Activated CD4-positive, alpha-beta memory T cell treated with anti-CD3 and anti-CD28 coated beads for 36 hours (primary cell): ENCODE data around the gene TDRD9. TPM values are rescaled to one million over a fixed set of nuclear protein-coding genes. Genes with fewer than 3 reads are reported as not detected.

Experiments used
- CTCF ChIA-PET: fragments of 350-600 bp; sonication (Branson Sonifier 250); formaldehyde crosslinking; loops from one replicate; lab custom pipeline; 2021; ENCODE audit warnings: antibody characterized with exemption, inconsistent platforms; lab: Charles Lee
- POLR2A ChIA-PET: fragments of 350-600 bp; sonication (Branson Sonifier 250); formaldehyde crosslinking; loops from one replicate; lab custom pipeline; 2021; ENCODE audit warnings: antibody characterized with exemption; lab: Charles Lee
- DNase-seq: peaks from one replicate; pipeline ENCODE4 v3.0.0-alpha.2; 2020
- H3K27ac Mint-ChIP-seq: one replicate; pipeline ENCODE4 v1.8.0; 2021; ENCODE audit warnings: mixed read lengths
- H3K27me3 Mint-ChIP-seq: one replicate; pipeline ENCODE4 v1.8.0; 2021; ENCODE audit warnings: mixed read lengths
- H3K36me3 Mint-ChIP-seq: one replicate; pipeline ENCODE4 v1.8.0; 2021; ENCODE audit warnings: mixed read lengths
- H3K4me1 Mint-ChIP-seq: one replicate; pipeline ENCODE4 v1.8.0; 2021; ENCODE audit warnings: low read depth, mixed read lengths
- H3K4me3 Mint-ChIP-seq: one replicate; pipeline ENCODE4 v1.8.0; 2021; ENCODE audit warnings: mild to moderate bottlenecking, mixed read lengths
- H3K9me3 Mint-ChIP-seq: one replicate; pipeline ENCODE4 v1.8.0; 2021; ENCODE audit warnings: mixed read lengths
- intact Hi-C: fragments of 100-400 bp; cut with micrococcal nuclease; formaldehyde crosslinking; loops from one replicate; pipeline ENCODE4 v1.15.1; 2023
- total RNA-seq, 2 experiments: library from RNA; stranded (reverse); gene quantifications; one replicate each; pipeline ENCODE4 v1.2.3, GENCODE V29; 2021

Gene TDRD9
- total RNA-seq, 2 experiments from 2014 or later, result 0.19 to 0.85 TPM

DNA sequence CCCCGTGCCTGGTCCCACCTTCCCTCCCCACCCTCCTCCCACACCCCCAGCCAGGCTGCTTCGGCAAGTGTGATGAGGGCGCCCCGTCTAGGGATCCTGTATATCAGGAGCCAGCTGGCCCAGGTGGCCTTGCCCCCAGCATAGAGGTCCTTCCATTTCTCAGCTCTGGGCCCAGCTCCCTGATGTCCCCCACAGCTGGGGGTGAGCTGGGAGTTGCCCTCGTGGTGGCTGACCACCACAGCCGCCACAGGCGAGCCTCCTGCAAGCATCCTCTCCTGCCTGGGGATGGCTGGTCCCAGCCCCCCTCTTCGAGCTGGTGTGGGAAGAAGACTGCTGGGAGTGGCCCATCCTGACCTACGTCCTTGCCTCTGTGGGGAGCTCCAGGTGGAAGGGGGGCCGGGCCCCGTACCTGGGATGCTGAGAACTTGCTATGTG, 164.7 kb downstream of the TDRD9 start:
- Mint-ChIP-seq H3K36me3 (no peaks in the 10 kb centered on the region), H3K9me3 (no peaks in the 10 kb centered on the region), H3K4me3 (no peak overlapping the region), H3K27ac (no peak overlapping the region), H3K4me1 (peaks cover 5% of the 10 kb centered on the region), H3K27me3 (peaks cover 3% of the 10 kb centered on the region)
- POLR2A ChIA-PET, result no interaction called here
- intact Hi-C loops, result loop anchor here (5.0 kb wide), 1 partner anchor 44 kb away; the partner anchor contains the start of gene KIF26A
- CTCF ChIA-PET, result interaction anchor here (1.5 to 3.5 kb wide), 3 partner anchors 8 to 471 kb away, joined by 4 to 26 read pairs (median 5); no protein-coding TSS in a partner anchor
- no peak for DNase-seq

DNA sequence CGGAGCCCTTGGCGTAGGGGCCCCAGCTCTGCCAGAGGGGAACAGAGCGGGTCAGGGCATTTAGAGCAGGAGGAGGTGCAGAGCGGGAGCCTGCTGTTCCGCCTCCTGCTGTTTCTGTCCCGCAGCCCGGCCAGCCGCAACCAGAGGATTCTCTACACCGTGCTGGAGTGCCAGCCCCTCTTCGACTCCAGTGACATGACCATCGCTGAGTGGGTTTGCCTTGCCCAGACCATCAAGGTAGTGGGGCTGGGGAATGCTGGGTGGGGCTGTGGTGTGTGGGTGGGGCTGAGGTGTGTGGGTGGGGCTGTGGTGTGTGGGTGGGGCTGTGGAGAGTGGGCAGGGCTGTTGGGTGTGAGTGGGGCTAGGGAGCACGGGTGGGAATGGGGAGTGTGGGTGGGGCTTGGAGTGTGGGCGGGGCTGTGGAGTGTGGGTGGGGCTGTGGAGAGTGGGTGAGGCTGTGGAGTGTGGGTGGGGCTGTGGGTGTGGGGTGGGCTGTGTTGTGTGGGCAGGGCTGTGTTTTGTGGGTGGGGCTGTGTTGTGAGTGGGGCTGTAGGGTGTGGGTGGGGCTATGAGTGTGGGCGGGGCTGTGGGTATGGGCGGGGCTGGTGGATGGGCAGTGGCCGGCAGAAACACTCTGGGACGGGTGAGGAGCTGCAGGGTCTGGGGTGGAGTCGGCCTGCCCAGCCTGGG, 165.3 kb downstream of the TDRD9 start:
- peaks cover 5% of the 10 kb centered on the region for H3K4me1 Mint-ChIP-seq
- H3K4me3 Mint-ChIP-seq, result no peak overlapping the region
- peaks cover 3% of the 10 kb centered on the region for H3K27me3 Mint-ChIP-seq
- DNase-seq, result no peak
- no peaks in the 10 kb centered on the region for H3K9me3 Mint-ChIP-seq
- H3K27ac Mint-ChIP-seq, result no peak overlapping the region
- ChIA-PET CTCF (interaction anchor here (0.7 to 3.5 kb wide), 8 partner anchors 9 to 471 kb away, joined by 3 to 26 read pairs (median 4); no protein-coding TSS in a partner anchor), POLR2A (no interaction called here)
- intact Hi-C loops, result loop anchor here (5.0 kb wide), 1 partner anchor 44 kb away; the partner anchor contains the start of gene KIF26A
- no peaks in the 10 kb centered on the region for H3K36me3 Mint-ChIP-seq

DNA sequence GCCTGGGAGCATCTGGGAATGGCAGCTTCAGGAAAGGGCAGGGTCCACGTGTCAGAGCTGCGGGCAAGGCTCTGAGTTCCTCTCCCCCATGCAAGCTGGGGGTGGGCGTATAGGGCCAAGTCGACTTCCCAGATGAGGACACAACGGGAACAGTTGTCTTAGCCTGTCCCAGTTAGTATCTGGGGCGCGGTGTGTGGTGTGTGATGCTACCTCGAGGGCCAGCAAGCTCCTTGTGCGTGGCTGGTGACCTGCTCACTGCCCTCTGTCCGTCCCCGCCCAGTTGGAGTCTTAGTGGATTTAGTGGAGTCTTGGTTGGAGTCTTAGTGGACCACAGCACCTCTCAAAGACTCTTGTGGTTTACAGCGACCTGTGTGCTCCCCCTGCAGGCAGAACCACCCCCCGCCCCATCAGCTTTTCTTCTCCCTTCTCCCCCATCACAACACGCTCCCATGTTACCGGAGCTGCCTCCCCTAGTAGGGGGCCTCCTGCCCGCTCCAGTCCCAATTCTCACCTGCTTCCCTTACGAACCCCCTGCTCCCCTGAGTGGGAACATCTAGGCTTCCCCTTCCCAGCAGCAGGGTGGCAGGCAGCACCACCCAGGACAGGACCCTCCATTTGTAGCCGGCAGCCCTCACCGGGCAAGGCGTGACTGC, 165.9 kb downstream of the TDRD9 start:
- H3K4me3 Mint-ChIP-seq, result no peak overlapping the region
- ChIA-PET CTCF (interaction anchor here (0.7 to 3.5 kb wide), 8 partner anchors 9 to 470 kb away, joined by 3 to 26 read pairs (median 4); no protein-coding TSS in a partner anchor), POLR2A (no interaction called here)
- peaks cover 5% of the 10 kb centered on the region for H3K4me1 Mint-ChIP-seq
- H3K9me3 Mint-ChIP-seq, result no peaks in the 10 kb centered on the region
- no peak for DNase-seq
- H3K27me3 Mint-ChIP-seq, result peaks cover 3% of the 10 kb centered on the region
- no peak overlapping the region for H3K27ac Mint-ChIP-seq
- intact Hi-C loops, result loop anchor here (5.0 kb wide), 1 partner anchor 43 kb away; the partner anchor contains the start of gene KIF26A
- H3K36me3 Mint-ChIP-seq, result no peaks in the 10 kb centered on the region

DNA sequence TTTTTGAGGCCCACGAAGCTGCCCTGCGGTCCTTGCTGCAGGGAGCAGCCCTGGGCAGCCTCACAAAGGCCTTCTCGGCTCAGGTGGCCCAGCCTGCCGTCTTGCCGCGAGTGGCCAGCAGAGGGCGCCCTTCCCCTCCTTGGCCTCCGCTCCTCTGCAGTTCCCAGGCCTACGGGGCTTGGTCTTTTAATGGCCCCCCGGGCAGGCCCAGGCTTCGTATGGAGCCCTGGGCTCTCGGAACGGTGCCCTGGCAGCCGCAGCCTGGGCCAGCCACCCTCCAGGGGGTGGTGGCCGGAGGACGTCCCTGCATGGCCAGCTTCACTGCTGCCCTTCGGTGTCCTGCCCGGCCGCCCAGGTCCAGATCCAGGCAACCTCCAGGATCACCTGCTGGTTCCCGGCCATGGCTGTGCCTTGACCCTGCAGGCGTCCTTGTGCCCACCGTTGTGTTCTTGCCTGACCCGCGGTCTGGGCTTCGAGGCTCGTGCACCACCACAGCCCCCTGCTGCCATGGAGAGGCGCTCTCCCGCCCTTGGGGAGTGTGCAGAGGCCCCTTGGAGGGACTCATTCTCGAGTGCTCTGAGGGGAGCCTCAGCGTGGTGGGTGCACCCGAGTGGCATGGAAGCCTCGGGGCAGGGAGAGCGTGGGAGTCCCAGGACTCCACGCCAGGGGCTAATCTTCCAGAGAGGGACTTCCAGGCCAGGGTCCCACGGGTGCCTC, 166.6 kb downstream of the TDRD9 start:
- no peaks in the 10 kb centered on the region for H3K9me3 Mint-ChIP-seq
- peak; percentile 82 for DNase-seq
- H3K27me3 Mint-ChIP-seq, result peaks cover 3% of the 10 kb centered on the region
- peaks cover 5% of the 10 kb centered on the region for H3K4me1 Mint-ChIP-seq
- intact Hi-C loops, result loop anchor here (5.0 kb wide), 1 partner anchor 42 kb away; the partner anchor contains the start of gene KIF26A
- no peak overlapping the region for H3K4me3 Mint-ChIP-seq
- H3K36me3 Mint-ChIP-seq, result no peaks in the 10 kb centered on the region
- ChIA-PET POLR2A (no interaction called here), CTCF (interaction anchor here (0.6 to 3.5 kb wide), 9 partner anchors 10 to 470 kb away, joined by 3 to 26 read pairs (median 4); no protein-coding TSS in a partner anchor)
- H3K27ac Mint-ChIP-seq, result no peak overlapping the region

DNA sequence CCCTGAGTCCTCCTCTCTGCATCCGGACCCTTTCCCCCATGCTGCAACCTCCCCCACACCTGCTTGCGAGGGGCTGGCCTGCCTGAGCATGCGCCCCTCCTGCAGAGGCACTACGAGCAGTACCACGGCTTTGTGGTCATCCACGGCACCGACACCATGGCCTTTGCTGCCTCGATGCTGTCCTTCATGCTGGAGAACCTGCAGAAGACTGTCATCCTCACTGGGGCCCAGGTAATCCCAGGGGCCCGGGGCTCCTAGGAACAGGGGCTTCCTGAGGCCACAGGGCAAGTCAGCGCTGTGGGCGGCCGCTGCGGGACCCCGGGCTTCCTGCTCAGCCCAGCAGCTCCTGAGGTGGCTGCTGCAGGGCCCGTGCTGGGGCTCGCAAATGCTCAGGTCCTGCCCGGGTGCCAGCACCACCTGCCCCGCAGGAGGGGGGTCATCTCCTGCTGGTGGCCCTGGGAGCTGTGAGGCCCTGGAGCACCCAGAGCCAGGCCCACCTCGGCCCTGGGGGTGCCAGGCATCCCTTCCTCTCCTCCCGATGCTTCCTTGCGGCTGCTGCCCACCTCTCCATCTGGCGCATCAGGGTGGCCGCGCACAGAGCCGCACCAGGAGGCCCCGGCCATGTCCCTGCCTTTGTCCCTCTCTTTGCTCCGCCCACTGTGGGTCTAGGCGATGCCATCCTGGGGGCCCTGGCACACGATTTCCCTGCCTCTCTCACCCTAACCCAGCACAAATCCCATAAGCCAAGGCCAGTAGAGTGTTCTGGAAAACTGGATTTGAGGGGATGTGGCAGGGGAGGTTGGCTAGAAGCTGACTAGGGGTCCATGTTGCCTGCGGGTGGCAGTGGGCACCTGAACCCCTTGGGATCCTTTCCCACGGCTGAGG, 167.4 kb downstream of the TDRD9 start:
- intact Hi-C loops, result no loop called here
- ChIA-PET CTCF (interaction anchor here (0.6 to 2.4 kb wide), 4 partner anchors 8 to 468 kb away, joined by 3 to 13 read pairs (median 8); no protein-coding TSS in a partner anchor), POLR2A (no interaction called here)
- Mint-ChIP-seq H3K9me3 (no peaks in the 10 kb centered on the region), H3K36me3 (no peaks in the 10 kb centered on the region), H3K27me3 (peaks cover 3% of the 10 kb centered on the region), H3K4me1 (peaks cover 5% of the 10 kb centered on the region), H3K27ac (no peak overlapping the region), H3K4me3 (peak overlapping the region; percentile 28)
- no peak for DNase-seq

DNA sequence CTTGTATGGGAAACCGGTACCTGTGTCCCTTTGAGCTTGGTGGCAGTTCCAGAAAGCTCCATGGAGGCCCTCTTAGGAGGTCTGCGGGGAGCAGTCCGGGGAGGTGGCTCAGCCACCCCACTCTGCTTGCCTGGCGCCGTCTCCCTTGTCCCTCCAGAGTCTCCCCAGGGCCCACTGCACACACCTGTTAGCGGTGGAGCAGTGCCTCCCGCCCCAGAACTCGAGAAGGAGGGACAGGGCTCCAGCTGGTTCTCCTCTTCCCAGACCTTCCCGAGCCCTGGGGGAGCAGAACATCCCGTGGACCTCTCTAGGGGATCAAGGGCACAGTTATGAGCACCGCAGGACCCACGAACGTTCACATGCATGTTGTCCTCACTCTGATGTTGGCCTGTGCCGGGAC, 168.1 kb downstream of the TDRD9 start:
- CTCF ChIA-PET, result interaction anchor here (0.9 to 2.4 kb wide), 2 partner anchors 8 to 18 kb away, joined by 3 to 12 read pairs; no protein-coding TSS in a partner anchor
- DNase-seq, result no peak
- Mint-ChIP-seq H3K9me3 (no peaks in the 10 kb centered on the region), H3K4me3 (no peak overlapping the region), H3K27me3 (peaks cover 3% of the 10 kb centered on the region), H3K36me3 (no peaks in the 10 kb centered on the region), H3K27ac (no peak overlapping the region), H3K4me1 (peaks cover 5% of the 10 kb centered on the region)
- POLR2A ChIA-PET, result no interaction called here
- intact Hi-C loops, result no loop called here

DNA sequence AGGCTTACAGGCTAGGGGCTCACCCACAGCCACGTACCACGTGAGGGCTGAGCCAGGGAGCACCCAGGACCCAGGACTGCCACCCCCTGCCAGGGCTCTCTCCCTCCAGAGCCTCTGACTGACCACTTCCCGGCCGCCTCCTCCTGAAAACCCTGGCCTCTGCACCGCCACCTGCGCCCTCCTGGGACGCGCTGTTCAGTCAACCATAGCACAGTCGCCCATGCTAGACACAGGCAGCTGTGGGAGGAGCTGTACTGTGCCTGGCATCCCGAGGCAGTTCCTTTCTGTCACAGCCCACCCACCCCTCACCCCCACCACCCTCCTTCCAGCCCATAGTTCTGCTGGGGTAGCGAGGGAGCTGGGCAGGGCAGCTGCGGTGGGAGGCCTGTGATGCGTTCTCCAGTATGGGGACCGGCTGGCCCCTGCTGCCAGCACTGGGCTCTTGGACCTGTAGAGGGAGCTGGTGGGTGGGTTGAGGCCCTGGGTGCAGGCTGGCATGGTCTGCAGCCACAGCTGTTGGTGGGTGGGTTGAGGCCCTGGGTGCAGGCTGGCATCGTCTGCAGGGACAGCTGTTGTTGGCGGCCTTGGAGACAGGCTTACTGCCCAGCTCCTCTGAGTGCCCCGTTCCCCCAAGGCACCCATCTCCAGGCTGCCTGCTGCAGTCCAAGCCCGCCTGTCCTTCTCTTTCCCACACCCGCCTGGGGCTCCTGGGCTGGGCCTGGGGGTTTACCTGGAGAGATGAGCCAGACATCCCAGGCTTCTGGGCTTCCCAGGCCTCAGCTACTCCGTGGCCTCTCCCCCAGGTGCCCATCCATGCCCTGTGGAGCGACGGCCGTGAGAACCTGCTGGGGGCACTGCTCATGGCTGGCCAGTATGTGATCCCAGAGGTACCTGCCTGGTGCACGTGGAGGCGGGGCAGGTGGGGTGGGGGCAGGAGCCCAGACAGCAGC, 168.8 kb downstream of the TDRD9 start:
- Mint-ChIP-seq H3K4me1 (peaks cover 5% of the 10 kb centered on the region), H3K4me3 (no peak overlapping the region), H3K9me3 (no peaks in the 10 kb centered on the region), H3K36me3 (no peaks in the 10 kb centered on the region), H3K27me3 (peaks cover 3% of the 10 kb centered on the region), H3K27ac (no peak overlapping the region)
- intact Hi-C loops, result no loop called here
- CTCF ChIA-PET, result interaction anchor here (0.6 to 2.4 kb wide), 3 partner anchors 19 to 519 kb away, joined by 3 to 12 read pairs (median 3); no protein-coding TSS in a partner anchor
- no peak for DNase-seq
- POLR2A ChIA-PET, result no interaction called here

DNA sequence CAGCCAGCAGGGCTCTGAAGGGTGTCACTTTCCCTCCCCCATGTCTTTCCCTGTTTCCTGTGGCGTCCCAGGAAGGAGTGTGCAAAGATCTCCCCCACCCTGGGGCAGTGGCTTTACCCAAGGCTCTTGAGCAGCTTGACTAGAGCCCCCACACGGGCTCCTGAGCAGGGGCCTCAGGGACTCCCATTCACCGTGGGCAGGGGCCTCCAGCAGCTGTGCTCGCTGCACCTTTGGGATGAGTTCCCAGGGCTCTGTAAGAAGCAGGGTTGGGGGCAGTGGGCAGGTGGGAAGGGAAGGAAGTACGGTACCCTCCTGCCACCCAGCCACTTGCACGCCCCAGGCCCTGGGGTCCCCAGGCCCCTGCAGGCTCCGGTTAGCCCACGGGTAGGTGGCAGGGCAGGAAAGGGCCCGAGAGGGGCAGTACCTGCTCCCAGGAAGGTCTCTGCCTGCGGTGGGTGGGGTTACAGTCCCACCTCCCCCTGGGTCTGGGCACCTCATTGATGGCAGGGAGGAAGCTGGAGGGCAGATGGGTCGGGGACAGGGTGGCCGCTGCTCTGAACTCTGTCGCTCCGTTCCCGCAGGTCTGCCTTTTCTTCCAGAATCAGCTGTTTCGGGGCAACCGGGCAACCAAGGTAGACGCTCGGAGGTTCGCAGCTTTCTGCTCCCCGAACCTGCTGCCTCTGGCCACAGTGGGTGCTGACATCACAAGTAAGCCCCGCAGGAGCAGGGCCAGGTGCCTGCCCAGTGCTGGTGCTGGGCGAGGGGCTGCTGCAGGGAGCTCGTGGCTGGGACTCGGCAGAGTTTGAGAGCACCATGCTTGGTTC, 170.2 kb downstream of the TDRD9 start:
- CTCF ChIA-PET, result no interaction called here
- H3K4me3 Mint-ChIP-seq, result no peak overlapping the region
- no peak for DNase-seq
- H3K4me1 Mint-ChIP-seq, result peaks cover 5% of the 10 kb centered on the region
- H3K36me3 Mint-ChIP-seq, result no peaks in the 10 kb centered on the region
- H3K9me3 Mint-ChIP-seq, result no peaks in the 10 kb centered on the region
- intact Hi-C loops, result no loop called here
- POLR2A ChIA-PET, result no interaction called here
- H3K27me3 Mint-ChIP-seq, result peaks cover 3% of the 10 kb centered on the region
- no peak overlapping the region for H3K27ac Mint-ChIP-seq

DNA sequence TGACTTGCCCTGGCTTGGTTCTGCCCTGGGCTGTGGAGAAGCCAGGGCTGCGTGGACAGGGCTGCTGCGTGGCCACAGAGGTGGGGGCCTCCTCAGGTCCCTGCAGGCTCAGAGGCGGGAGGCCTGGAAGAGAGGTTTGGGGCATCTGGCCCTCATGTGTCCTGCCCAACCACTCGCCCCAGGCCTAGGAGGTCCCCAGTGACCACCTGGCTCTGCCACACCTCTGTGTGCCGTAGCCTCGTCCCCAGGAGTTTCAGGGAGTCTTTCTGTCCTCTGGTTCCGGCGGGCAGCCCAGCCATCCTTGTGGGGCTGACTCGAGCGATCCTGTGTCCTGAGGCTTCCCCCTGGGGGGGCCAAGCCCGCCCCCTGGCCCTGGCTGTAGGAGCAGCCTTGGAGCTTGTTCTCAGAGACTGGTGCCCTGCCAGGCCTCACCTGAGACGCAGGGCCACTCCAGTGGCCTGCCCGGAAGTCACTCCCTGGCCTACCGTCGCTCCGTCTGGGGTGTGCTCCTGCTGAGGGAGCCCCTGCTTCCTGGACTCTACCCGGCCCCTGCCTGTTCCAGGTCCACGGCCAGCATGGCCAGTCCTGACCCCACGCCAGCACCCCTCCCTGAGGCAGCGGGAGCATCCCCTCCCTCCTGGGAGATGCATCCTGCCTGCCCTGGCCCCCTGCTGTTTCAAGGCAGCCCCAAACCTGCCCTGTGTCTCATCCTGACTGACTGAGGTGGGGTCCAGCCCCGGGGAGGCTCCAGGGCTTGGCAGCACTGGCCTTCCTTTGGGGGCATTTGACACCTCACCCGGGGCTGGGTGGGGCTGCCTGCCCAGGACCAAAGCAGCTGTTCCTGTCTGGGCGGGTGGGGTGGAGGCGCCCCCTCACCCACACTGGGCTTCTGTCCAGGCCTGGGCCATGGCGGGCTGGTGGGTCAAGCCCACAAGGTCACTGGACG, 171.1 kb downstream of the TDRD9 start:
- Mint-ChIP-seq H3K27me3 (peaks cover 2% of the 10 kb centered on the region), H3K9me3 (no peaks in the 10 kb centered on the region), H3K4me1 (peaks cover 2% of the 10 kb centered on the region), H3K27ac (no peak overlapping the region), H3K4me3 (no peak overlapping the region), H3K36me3 (no peaks in the 10 kb centered on the region)
- ChIA-PET CTCF (no interaction called here), POLR2A (no interaction called here)
- no peak for DNase-seq
- intact Hi-C loops, result no loop called here
